GM10248 (cell line): ENCODE data around the gene IGF2.

Source experiments
- CTCF ChIA-PET: fragments of 300-600 bp; sonication (Branson Sonifier 250); formaldehyde crosslinking; extraction: SDS; loops from one replicate; lab custom pipeline; 2021; ENCODE audit warnings: antibody characterized with exemption; lab: Yijun Ruan, JAX
- POLR2A ChIA-PET: fragments of 350-650 bp; sonication (Branson Sonifier 250); formaldehyde crosslinking; extraction: SDS; loops from one replicate; lab custom pipeline; 2020; ENCODE audit warnings: antibody characterized with exemption; lab: Yijun Ruan, JAX
- DNase-seq: peaks from one replicate; pipeline ENCODE4 v3.0.0; 2012; ENCODE audit errors: extremely low spot score
- TF ChIP-seq, protein P1 (sequence below): IDR thresholded peaks from 2 replicates; pipeline ENCODE4 v1.5.1; 2012; ENCODE audit warnings: mild to moderate bottlenecking, low read depth; ENCODE audit errors: extremely low read depth, missing control alignments, control extremely low read depth

The IGF2 gene

DNA sequence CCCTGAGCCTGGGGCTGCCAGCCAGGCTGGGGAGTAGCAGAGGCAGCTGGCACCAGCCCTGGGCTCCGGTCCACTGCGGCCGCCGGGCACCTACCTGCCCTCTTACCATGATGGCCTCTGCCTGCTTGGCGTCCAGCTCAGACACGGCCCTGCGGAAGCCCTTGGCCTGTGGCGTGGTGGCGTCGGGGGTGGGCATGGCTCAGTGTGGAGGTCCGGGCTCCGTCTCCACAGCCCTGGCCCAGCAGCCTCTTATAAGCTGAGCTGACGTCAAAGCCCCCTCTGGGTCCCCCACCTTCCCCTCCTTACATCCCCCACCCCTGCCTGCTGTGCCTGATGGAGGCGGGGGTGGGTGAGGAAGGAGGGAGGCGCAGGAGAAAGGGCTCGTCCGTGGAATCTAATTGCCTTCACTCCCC, 32.4 kb upstream of the IGF2 start, which contains the start of gene TH:
Gene TH, minus strand, starts transcription at position 225 of the 413 bp plus-strand sequence. Its CDS starts 29 bp downstream, at position 196.
- CTCF ChIA-PET, result interaction anchor here (4.4 kb wide), 1 partner anchor 20 kb away, joined by 19 read pairs; no protein-coding TSS in a partner anchor
- POLR2A ChIA-PET, result no interaction called here
- TF ChIP-seq, protein P1, sequence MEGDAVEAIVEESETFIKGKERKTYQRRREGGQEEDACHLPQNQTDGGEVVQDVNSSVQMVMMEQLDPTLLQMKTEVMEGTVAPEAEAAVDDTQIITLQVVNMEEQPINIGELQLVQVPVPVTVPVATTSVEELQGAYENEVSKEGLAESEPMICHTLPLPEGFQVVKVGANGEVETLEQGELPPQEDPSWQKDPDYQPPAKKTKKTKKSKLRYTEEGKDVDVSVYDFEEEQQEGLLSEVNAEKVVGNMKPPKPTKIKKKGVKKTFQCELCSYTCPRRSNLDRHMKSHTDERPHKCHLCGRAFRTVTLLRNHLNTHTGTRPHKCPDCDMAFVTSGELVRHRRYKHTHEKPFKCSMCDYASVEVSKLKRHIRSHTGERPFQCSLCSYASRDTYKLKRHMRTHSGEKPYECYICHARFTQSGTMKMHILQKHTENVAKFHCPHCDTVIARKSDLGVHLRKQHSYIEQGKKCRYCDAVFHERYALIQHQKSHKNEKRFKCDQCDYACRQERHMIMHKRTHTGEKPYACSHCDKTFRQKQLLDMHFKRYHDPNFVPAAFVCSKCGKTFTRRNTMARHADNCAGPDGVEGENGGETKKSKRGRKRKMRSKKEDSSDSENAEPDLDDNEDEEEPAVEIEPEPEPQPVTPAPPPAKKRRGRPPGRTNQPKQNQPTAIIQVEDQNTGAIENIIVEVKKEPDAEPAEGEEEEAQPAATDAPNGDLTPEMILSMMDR, result no peak
- DNase-seq, result no peak

DNA sequence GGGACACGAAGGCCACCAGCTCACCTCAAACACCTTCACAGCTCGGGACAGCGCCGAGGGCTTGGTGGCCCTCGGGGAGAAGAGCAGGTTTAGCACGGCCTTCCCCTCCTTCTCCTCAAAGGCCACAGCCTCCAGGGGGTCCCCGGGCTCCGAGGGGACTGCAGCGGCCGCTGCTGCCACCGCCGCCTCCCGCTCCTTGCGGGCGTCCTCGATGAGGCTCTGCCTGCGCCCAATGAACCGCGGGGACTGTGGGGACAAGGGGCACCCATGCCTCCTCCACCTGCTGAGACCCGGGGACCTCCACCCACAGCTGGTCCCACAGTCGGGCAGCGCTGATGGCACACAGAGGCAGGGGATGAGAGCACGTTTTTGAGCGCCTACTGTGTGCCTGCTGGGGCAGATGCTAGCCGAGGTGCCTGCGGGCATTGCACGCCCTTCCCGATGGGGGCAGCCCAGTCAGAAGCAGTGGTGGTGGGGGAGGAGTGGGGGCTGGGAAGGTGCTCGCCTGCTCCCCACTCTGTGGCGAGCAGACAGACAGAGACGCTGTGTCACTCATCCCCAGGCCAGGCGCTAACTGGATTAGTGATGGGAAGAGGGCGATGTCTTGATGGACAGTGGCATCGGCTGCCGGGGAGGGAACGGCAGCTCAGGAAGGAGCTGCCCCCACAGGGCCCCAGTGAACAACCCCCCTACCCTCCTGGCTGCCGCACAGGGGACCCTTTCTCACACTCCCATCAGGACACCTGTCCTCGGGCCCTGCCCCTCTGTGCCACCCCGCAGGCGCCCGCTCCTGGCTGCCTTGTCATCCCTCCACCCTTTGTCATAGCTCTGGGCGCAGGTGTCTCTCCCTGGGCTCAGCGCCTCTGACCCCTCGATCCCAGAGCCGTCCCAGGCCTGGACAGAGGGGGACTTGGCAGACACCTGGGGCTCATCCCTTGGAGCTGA, 30.7 kb upstream of the IGF2 start:
- ChIA-PET CTCF (interaction anchor here (1.0 to 4.4 kb wide), 3 partner anchors 14 to 133 kb away, joined by 3 to 19 read pairs (median 3); no protein-coding TSS in a partner anchor), POLR2A (no interaction called here)
- TF ChIP-seq, protein P1, result no peak
- no peak for DNase-seq

DNA sequence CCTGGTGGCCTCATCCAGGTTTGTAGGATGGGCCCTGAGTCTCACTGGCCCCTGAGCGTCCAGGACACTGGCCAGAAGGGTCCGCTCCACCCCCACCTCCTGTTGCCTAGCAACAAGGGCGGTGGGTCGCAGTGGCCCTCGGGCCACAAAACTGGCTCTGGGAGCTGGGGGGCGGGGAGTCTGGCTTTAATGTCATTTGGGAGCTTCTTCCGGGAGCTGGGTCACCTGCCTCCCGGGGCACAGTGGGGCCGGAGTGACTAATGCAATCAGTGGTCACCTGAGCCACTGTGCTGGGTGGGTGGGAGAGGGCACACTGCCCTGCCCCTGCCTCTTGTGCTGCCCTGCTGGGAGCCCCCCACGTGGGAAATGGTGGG, 29.8 kb upstream of the IGF2 start:
- TF ChIP-seq, protein P1, result no peak
- DNase-seq, result no peak
- CTCF ChIA-PET, result interaction anchor here (4.4 kb wide), 1 partner anchor 17 kb away, joined by 19 read pairs; no protein-coding TSS in a partner anchor
- POLR2A ChIA-PET, result no interaction called here

DNA sequence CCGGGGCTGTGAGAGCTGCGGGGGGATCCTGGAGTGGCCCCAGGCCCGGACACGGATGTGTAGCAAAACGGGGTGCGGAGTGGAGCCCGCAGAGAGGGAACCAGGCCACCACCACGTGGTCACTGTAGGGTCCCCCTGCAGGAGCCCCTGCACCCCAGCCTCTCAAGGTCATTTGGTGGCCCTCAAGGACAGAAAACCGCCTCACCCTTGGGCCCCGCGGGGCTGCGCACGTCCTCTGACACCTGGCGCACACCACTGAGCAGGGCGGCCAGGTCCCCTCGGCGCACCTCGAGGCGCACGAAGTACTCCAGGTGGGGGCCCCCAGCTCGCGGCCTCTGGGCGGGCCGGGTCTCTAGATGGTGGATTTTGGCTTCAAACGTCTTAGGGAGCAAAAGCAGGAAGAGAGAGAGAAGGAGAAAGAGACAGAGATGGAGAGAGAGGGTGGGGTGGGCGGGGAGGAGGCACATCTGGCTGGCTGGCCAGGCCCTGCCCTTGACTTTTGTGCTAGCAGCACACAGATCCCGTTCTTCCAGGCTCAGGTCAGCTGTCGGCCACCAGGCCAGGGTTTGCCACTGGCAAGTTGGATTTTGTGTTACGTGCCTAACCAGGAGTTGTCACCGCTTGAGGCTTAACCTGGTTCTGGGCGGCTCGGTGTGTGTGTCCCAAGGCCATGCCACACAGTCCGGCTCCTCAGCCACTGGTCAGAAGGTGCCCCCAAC, 29.3 kb upstream of the IGF2 start:
- TF ChIP-seq, protein P1, result no peak
- no peak for DNase-seq
- POLR2A ChIA-PET, result no interaction called here
- CTCF ChIA-PET, result interaction anchor here (2.1 to 4.4 kb wide), 2 partner anchors 12 to 16 kb away, joined by 9 to 19 read pairs; no protein-coding TSS in a partner anchor

DNA sequence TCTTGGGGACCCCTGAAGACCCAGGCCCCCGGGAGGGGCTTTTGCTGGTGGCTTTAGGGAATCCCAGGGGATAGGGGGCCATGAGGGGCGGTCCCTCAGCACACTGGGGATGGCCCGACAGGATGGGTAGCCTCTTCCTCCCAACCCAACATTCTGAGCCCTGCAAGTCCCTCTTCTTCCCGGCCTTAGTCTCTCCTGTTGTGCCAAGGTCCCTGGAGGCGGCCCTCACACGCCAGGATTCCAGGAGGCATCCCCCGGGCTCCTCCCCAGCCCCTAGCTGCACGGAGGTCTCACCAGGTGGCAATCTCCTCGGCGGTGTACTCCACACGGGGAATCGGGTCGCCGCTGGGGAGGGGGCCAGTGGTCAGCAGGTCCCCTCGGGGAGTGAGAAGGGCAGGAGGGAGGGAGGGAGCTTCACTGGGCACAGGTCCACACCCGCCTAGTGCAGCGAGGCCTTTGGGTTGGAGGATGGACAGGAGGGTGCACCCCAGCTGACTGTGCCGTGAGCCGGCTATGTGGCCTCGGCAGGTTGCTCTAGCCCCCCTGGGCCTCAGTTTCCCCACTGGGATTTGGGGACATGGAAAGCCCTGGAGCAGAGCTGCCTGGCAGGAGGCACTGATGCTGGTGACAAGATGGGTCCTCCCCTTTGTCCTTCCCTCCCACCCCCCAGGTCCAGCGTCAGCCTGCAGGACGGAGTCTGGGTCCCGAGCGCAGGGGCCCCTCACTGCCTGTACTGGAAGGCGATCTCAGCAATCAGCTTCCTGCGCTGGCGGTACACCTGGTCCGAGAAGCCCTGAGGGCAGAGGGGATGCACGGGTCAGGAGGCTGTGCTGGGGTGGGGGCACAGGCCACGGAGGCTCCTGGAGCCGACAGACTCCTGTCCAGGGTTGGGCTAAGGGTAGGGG, 28.2 kb upstream of the IGF2 start:
- TF ChIP-seq, protein P1, result no peak
- ChIA-PET CTCF (interaction anchor here (2.1 to 4.4 kb wide), 2 partner anchors 11 to 15 kb away, joined by 9 to 19 read pairs; no protein-coding TSS in a partner anchor), POLR2A (no interaction called here)
- no peak for DNase-seq
